HL-60 (cell line): ENCODE results near the gene TAF1B.

ENCODE experiments used
- DNase-seq, 2 experiments: peaks; one replicate each; pipeline ENCODE4 v3.0.0-alpha.2; 2010 to 2020; ENCODE audit warnings: low read depth in 1 of 2, low spot score in 1 of 2
- H3K27ac ChIP-seq: fragments of 250-450 bp; sonication (Bioruptor Pico); replicated peaks from 2 replicates; pipeline ENCODE4 v1.5.1; 2020; ENCODE audit warnings: mild to moderate bottlenecking, moderate library complexity
- H3K27me3 ChIP-seq: fragments of 250-450 bp; sonication (Bioruptor Pico); 2 replicates; pipeline ENCODE4 v1.5.1; 2021; ENCODE audit warnings: mild to moderate bottlenecking, moderate library complexity; ENCODE audit not compliant: insufficient read depth, poor library complexity, severe bottlenecking
- H3K4me3 ChIP-seq: replicated peaks from 2 replicates; pipeline ENCODE4 v1.5.1; 2011; ENCODE audit warnings: mild to moderate bottlenecking, control low read depth, low read length; ENCODE audit not compliant: insufficient read depth
- GABPA ChIP-seq: IDR thresholded peaks from 2 replicates; pipeline ENCODE4 v1.6.1; 2012; ENCODE audit warnings: low read depth
- POLR2AphosphoS5 ChIP-seq: IDR thresholded peaks from 2 replicates; pipeline ENCODE4 v1.6.1; 2012; ENCODE audit warnings: low read depth
- SPI1 ChIP-seq: IDR thresholded peaks from 2 replicates; pipeline ENCODE4 v1.6.1; 2012; ENCODE audit warnings: low read depth, mild to moderate bottlenecking, borderline replicate concordance
- TF ChIP-seq, protein P1 (sequence below): IDR thresholded peaks from one replicate; pipeline ENCODE4 v1.5.1; 2011; ENCODE audit warnings: low read length, control low read depth, inconsistent platforms; ENCODE audit not compliant: insufficient read depth
- TF ChIP-seq, protein P2 (sequence below): IDR thresholded peaks from 2 replicates; pipeline ENCODE4 v1.6.1; 2012; ENCODE audit warnings: low read depth; ENCODE audit not compliant: insufficient replicate concordance

The TAF1B gene

GRCh38 chr2:9954136-9954535 is 110.9 kb downstream of the TAF1B start:
- H3K27me3 ChIP-seq: peaks cover 27% of the 10 kb centered on the region
- no peak overlapping the region for H3K27ac ChIP-seq
- no peak overlapping the region for H3K4me3 ChIP-seq
- TF ChIP-seq, protein P1, sequence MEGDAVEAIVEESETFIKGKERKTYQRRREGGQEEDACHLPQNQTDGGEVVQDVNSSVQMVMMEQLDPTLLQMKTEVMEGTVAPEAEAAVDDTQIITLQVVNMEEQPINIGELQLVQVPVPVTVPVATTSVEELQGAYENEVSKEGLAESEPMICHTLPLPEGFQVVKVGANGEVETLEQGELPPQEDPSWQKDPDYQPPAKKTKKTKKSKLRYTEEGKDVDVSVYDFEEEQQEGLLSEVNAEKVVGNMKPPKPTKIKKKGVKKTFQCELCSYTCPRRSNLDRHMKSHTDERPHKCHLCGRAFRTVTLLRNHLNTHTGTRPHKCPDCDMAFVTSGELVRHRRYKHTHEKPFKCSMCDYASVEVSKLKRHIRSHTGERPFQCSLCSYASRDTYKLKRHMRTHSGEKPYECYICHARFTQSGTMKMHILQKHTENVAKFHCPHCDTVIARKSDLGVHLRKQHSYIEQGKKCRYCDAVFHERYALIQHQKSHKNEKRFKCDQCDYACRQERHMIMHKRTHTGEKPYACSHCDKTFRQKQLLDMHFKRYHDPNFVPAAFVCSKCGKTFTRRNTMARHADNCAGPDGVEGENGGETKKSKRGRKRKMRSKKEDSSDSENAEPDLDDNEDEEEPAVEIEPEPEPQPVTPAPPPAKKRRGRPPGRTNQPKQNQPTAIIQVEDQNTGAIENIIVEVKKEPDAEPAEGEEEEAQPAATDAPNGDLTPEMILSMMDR: no peak
- no peak for TF ChIP-seq POLR2AphosphoS5
- TF ChIP-seq, protein P2, sequence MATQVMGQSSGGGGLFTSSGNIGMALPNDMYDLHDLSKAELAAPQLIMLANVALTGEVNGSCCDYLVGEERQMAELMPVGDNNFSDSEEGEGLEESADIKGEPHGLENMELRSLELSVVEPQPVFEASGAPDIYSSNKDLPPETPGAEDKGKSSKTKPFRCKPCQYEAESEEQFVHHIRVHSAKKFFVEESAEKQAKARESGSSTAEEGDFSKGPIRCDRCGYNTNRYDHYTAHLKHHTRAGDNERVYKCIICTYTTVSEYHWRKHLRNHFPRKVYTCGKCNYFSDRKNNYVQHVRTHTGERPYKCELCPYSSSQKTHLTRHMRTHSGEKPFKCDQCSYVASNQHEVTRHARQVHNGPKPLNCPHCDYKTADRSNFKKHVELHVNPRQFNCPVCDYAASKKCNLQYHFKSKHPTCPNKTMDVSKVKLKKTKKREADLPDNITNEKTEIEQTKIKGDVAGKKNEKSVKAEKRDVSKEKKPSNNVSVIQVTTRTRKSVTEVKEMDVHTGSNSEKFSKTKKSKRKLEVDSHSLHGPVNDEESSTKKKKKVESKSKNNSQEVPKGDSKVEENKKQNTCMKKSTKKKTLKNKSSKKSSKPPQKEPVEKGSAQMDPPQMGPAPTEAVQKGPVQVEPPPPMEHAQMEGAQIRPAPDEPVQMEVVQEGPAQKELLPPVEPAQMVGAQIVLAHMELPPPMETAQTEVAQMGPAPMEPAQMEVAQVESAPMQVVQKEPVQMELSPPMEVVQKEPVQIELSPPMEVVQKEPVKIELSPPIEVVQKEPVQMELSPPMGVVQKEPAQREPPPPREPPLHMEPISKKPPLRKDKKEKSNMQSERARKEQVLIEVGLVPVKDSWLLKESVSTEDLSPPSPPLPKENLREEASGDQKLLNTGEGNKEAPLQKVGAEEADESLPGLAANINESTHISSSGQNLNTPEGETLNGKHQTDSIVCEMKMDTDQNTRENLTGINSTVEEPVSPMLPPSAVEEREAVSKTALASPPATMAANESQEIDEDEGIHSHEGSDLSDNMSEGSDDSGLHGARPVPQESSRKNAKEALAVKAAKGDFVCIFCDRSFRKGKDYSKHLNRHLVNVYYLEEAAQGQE: no peak
- TF ChIP-seq SPI1: no peak
- no peak for TF ChIP-seq GABPA
- DNase-seq: no peak

DNA sequence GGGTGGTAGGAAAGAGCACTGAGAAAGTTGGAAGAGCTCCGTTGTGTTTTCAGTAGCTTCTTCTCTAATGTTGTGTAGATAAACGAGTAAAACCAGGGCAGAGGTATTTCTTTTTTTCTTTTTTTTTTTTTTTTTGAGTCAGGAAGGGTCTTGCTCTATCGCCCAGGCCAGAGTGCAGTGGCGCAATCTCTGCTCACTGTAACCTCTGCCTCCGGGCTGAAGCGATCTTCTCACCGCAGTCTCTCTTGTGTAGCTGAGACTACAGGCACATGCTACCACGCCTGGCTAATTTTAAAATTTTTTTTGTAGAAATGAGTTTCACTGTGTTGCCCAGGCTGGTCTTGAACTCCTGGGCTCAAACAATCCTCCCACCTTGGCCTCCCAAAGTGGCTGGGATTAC is 114.8 kb downstream of the TAF1B start:
- no peak overlapping the region for H3K4me3 ChIP-seq
- TF ChIP-seq, protein P2: no peak
- TF ChIP-seq POLR2AphosphoS5 (no peak), SPI1 (no peak), GABPA (no peak)
- TF ChIP-seq, protein P1: no peak
- no peak overlapping the region for H3K27ac ChIP-seq
- DNase-seq: no peak
- peaks cover 20% of the 10 kb centered on the region for H3K27me3 ChIP-seq

DNA sequence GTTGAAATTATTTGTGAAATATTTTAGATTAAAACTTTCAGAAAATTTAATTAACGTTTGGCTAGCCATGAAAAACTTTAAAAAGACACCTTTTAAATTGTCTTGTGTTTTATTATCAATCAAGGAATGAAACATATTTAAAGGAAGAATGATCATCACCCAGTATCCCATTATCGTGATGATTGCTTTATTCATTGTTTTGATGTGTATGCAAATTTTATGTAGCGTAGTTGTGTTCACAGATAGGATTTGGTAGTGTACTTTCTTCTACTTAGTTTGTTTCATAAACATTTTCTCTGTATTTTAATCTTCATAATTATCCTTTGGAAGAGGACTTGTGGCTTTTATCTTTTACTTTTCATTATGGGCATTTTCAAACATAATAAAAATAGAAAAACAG is 116.0 kb downstream of the TAF1B start:
- H3K27ac ChIP-seq: no peak overlapping the region
- peaks cover 13% of the 10 kb centered on the region for H3K27me3 ChIP-seq
- H3K4me3 ChIP-seq: no peak overlapping the region
- no peak for DNase-seq
- no peak for TF ChIP-seq POLR2AphosphoS5
- TF ChIP-seq GABPA: no peak
- TF ChIP-seq, protein P2: no peak
- TF ChIP-seq, protein P1: no peak
- TF ChIP-seq SPI1: no peak
